Stimulated activated CD4-positive, alpha-beta T cell treated with anti-CD3 and anti-CD28 coated beads, Interleukin-12 subunit alpha, Interleukin-12 subunit beta, amount 100 ng/mL, for 48 hours (primary cell): Measurements from ENCODE around the gene TRPV2.

Experiments
- DNase-seq, 3 donors: peaks; one replicate each; pipeline ENCODE4 v3.0.0-alpha.2; 2020; ENCODE audit warnings: low read depth in 2 of 3, low spot score in 1 of 3

TRPV2 gene

DNA sequence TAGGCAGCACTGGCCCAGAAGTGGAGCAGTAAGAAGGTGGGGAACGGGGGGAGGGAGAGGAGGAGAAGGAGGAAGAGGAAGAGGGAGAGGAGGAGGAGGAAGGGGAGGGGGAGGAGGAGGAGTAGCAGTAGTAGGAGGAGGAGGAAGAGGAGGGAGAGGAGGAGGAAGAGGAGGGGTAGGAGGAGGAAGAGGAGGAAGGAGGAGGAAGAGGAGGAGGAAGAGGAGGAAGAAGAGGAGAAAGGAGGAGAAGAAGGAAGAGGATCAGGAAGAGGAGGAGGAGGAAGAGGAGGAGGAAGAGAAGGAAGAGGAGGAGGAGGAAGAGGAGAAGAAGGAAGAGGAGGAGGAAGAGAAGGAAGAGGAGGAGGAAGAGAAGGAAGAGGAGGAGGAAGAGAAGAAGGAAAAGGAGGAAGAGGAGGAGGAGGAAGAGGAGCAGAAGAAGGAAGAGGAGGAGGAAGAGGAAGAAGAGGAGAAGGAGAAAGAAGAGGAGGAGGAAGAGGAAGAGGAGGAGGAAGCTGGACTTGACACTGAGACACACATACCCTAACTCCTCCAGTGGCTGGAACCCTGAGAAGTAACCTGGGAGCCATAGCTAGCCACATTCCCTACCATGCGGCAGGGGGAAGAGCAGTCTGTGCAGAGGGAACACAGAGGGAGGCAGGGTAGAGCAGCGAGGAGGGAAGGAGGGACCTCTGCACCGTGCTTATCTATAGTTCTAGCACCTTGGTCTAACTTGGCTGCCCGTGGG, 40.8 kb downstream of the TRPV2 start:
- DNase-seq: no peak

GRCh38 chr17:16456742-16457316, 41.5 kb downstream of the TRPV2 start:
- DNase-seq: no peak

DNA sequence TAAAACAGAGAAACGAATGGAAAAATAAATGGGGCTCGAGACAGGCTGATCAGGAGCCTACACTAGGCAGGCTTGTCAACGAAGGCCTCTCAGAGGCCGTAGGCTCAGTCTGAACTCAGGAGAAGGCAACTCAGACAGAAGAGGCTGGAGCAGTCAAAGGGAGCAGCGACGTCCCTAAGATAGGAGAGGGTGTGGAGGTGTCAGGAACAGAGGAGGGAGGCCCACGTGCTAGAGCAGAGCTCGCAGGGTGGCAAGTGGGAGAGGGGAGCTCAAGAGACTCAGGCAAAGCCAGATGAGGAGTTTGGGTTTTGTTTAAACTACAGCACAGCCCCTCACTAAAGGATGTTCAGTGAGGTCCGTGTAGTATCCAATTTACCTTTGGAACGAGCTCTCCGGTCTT, 43.9 kb downstream of the TRPV2 start:
- DNase-seq: no peak

DNA sequence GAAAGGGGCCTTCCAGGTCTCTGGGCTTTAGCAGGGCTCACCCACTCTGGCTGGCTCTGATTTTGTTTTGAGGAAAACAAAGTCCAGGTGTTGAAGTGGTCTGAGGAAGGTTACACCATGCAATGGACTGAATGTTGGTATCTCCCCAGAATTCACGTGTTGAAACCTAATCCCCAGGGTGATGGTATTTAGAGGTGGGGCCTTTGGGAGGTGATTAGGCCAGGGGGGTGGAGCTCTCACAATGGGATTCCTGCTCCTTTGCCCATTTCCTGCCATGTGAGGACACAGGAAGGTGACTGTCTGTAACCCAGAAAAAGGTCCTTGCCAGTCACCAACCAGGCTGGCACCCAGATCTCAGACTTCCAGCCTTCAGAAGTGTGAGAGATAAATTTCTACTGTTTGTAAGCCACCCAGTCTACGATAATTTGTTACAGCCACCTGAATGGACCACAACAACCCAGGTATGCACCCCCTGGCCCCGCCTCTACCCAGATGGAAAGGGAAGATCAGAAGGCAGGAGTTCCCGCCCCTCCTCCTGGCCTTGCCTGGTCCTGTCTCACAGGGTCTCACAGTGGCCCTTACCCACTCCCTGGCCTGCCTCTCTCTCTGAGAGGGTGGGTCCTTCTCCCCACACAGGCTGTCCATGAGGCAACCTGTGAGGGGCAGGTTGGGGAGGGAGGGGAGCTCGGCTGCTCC, 44.6 kb downstream of the TRPV2 start:
- no peak for DNase-seq

DNA sequence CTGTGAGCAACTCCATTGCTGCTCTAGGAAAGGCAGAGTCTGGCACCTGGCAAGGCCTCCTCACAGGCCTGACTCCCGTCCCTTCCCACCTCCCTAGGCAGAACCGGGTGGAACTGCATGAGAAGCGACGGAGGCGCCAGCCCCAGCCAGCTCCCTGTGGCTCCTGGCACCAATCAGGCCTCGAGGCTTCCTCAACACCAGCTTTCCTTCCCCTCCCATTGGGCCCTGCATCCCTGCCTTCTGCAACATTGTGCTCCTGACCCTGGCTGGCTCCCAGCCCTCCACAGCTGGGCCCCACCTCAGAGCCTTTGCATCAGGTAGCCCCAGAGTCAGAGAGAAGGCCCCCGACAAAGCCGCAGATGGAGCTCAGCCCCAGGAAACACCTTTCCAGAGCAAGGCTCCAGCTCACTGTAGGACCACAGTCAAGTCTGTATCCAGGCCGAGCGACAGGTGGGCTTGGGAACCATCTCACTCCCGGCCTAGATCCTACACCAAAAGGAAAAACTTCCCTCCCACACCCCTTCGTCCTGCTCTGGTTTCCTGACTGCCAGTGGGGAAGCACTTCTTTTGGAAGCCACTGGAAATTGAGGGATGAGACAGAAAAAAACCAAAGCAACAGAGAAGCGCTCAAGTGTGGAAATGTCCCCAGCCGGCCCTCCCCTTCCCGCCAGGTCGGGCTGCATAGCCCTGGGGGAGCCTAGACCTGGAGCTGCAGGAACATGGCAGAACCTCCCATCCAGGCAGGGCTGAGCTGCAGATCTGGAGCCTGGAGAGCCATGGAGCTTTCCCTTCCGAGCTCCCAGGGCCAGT, 45.6 kb downstream of the TRPV2 start:
- no peak for DNase-seq

DNA sequence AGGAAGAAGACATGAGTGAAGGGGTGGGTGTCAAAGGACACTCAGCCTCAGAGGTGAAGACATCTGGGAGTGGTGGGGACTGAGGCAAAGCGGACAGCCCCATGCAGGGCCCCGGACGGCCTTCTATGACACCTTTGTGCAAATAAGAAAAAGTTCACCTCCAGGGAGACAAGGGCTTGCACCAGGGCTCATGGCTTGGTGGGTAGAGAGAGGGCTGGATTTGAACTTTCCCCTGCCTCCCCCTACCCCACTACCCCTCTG, 46.2 kb downstream of the TRPV2 start:
- DNase-seq: no peak

GRCh38 chr17:16462070-16462864, 46.9 kb downstream of the TRPV2 start:
- no peak for DNase-seq

- no peak for DNase-seq
Measured at GRCh38 chr17:16463358-16464302, 48.3 kb downstream of the TRPV2 start.

- no peak for DNase-seq
Measured at GRCh38 chr17:16464303-16465051, 49.1 kb downstream of the TRPV2 start.

DNA sequence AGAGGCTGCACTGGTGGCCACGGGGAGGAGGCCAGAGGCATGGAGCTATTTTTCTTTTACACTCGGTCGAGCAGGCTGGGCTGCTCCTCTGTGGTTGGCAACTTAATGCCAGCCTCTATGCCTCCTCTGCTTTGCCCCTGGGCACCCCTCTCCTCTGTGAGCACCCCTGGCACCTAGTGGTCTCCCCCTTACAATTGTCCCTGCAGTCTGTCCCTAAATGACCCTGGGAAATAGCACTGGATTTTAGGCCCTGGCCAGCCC, 49.6 kb downstream of the TRPV2 start:
- no peak for DNase-seq

DNA sequence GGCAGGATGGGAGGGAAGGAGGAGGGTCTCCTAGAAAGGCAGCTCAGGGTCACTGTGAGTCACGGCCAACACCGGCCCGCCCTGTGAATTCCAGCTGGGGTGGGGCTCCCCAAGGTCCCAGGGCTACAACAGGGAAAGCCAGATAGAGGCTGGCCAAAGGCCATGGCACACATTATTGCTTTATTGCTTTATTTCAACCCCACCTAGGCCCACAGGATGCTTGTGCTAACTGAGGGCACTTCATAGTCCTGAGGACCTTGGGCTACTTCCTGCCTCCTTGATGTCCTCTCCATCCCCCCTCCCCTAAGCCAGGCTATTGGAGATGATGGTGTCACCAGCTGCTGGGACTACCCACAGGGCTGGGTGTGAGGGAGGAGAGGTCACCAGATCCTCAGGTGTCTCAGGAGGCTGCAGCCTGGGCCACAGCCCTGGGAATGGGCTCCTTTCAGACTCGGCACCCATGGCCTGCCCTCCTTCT, 50.5 kb downstream of the TRPV2 start:
- no peak for DNase-seq

DNA sequence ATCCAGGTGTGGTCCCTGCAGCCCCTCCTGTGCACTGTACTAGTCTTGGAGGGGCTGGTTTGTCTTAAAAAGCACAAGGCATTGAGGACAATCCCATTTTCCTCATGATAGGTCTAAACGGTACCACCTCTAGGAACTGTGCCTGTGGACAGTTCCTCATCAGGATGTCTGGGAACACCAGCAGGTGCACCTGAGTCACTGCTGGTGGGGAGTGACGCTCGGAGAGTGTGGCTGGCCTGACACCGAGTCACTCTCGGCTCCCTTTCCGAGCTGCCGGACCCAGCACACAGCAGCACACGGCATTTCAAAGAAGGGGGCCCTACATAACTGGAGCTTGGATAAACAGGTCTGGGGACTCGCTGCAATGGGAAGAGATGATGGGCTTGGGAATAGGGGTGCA, 51.0 kb downstream of the TRPV2 start:
- no peak for DNase-seq

DNA sequence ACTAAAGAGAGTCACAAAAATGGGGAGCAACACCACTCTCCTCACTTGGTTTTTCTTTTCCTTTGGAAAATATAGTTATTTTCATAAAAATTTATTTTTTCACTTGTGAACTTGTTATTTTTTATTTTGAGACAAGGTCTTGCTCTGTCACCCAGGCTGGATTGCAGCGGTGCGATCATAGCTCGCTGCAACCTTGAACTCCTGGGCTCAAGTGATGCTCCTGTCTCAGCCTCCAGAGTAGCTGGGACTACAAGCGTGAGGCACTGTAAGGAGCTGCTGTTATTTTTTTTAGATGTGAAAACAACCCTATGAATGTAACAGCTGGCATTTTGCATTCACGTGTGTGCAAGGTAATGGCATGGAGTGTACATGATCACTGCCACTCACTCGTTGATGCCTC, 51.7 kb downstream of the TRPV2 start:
- no peak for DNase-seq

DNA sequence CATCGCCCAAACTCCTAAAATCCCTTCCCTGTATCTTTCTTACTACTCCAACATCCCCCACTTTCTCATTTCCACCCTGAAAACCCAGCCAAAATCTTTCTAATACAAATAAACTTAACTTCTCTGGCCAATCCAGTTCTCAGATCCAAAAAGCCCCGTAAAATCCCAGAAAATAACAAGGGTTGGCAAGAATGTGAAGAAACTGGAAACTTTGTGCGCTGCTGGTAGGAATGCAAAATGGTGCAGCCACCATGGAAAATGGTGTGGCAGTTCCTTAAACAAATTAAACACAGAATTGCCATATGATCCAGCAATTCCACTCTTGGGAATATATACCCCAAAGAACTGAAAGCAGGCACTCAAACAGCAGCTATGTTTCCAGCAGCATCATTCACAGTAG, 52.5 kb downstream of the TRPV2 start:
- DNase-seq: no peak

- no peak for DNase-seq
Measured at GRCh38 chr17:16468428-16468992, 53.1 kb downstream of the TRPV2 start.

- DNase-seq: no peak
Measured at GRCh38 chr17:16470265-16470664, 54.9 kb downstream of the TRPV2 start.

GRCh38 chr17:16471295-16471694, 55.9 kb downstream of the TRPV2 start:
- no peak for DNase-seq

DNA sequence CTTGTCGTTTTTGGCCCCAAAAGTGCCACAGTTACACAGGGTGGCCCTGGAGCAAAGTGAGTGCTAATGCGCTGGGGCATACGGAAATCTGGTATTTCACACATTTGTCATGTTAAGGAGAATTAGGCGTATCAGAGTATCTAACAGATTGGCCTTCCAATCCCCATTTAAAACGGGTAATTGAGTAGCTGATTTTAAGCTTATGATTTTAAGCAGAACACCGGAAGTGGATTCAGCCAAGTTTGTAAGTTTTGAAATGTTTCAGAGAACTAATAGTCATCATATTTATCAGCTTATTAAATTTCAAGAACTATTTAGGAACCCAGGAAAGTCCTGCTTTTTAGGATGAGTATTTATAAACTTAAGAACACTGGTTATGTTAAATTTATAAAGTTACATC, 57.2 kb downstream of the TRPV2 start:
- DNase-seq: no peak
